ENCODE measurements around the gene COP1.

DNA sequence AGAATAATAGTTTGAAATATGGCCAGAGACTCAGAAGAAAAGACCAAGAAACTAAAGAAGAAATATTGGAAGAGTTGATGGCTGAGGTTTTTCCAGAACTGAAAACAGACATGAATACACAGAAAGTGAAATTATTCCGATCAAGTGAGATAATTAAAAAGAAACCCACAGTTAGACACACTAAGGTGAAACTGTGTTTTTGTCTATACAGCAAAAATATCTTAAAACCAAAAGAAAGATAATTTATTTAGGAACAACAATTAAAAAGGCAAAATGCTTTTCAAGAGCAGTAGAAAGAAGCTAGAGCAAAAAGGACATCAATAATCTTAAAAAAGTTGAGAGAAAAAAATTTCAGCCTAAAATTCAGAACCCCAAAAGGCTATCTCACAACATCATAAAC is 116.3 kb downstream of the COP1 start:
- TF ChIP-seq EZH2 (IDR thresholded peaks at IDR 0.05) (no peak), POLR2AphosphoS5 (IDR thresholded peaks at IDR 0.05; ENCODE audit: borderline replicate concordance, low read depth, low read length) (no peak)

All from SK-N-MC (cell line).